Measurements from ENCODE around the gene BOD1. TPM values are rescaled to one million over a fixed set of nuclear protein-coding genes. Genes with fewer than 3 reads are reported as not detected.
A peak's percentile ranks its signal among the peaks of the same experiment; 100 is the strongest.

Gene BOD1
- total RNA-seq, 3 donors from 2014 or later: 22.1 to 38.3 (median 25.9) TPM

DNA sequence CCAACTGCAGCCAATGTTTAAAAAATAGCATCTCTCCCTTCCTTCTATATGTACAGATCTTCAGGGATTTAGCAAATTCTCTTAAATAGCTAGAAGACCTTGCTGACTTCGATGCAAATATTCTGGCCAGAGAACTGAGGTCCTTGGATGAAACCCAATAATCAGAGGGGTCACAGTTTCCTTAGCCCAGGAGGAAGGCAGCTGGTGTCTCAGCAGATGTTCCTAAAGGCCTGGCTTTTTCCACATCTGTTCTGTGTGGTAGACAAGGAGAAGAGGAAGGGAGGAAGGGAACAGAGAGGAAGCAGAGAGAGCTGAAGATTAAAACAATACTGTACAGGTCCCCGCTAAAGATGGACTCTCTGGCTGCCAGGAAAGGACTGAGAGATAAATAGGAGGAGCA lies 33.1 kb downstream of the BOD1 start:
- peaks cover 24% of the 10 kb centered on the region for H3K9me3 ChIP-seq
- TF ChIP-seq CTCF (IDR thresholded peaks at IDR 0.05): no peak
- intact Hi-C loops (cut with DNase I, micrococcal nuclease): no loop called here
- H3K4me1 ChIP-seq (ENCODE audit: low read depth): no peaks in the 10 kb centered on the region
- H3K4me3 ChIP-seq: no peak overlapping the region
- ATAC-seq (no peak), DNase-seq (no peak)
- H3K36me3 ChIP-seq (ENCODE audit: low read depth): no peaks in the 10 kb centered on the region

- Histone ChIP-seq H3K9me3 (peaks cover 24% of the 10 kb centered on the region), H3K4me1 (ENCODE audit: low read depth) (no peaks in the 10 kb centered on the region), H3K4me3 (no peak overlapping the region), H3K36me3 (ENCODE audit: low read depth) (no peaks in the 10 kb centered on the region)
- DNase-seq: no peak
- no peak for TF ChIP-seq CTCF (IDR thresholded peaks at IDR 0.05)
- no peak for ATAC-seq
- intact Hi-C loops (cut with DNase I, micrococcal nuclease): no loop called here
Measured at GRCh38 chr5:173582216-173583111, 34.0 kb downstream of the BOD1 start.

GRCh38 chr5:173581408-173582215 lies 34.8 kb downstream of the BOD1 start:
- intact Hi-C loops (cut with DNase I, micrococcal nuclease): no loop called here
- no peak for ATAC-seq
- TF ChIP-seq CTCF (IDR thresholded peaks at IDR 0.05): peak; percentile 41
- Histone ChIP-seq H3K36me3 (ENCODE audit: low read depth) (no peaks in the 10 kb centered on the region), H3K9me3 (peaks cover 18% of the 10 kb centered on the region), H3K4me3 (no peak overlapping the region), H3K4me1 (ENCODE audit: low read depth) (no peaks in the 10 kb centered on the region)
- DNase-seq: peak in 2 of 3 donors; percentile 31 to 46

DNA sequence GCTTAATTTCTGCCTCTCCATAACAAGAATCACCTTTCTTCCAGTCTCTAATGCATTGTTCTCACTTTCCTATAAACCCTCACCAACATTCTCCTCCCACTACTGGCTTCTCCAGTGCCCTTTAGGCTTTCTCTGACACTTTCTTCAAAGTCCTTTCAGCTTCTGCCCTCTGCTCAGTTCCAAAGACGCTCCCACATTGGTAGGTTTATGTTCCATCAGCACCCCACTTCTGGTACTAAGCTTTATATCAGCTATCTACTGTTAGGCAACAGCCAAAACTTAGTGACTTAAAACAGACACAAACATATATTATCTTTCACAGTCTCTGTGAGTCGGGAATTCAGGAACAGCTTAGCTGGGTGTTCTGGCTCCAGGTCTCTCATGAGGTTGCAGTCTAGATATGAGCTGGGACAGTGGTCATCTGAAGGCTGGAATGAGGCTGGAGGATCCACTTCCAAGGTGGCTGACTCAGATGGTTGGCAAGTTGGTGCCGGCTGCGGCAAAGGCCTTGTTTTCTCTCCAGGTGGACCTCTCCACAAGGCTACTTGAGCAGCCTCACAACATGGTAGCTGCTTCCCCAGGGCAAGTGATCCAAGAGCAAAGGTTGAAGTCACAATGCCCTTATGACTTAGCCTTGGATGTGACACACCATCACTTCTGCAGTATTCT lies 37.4 kb downstream of the BOD1 start:
- TF ChIP-seq CTCF (IDR thresholded peaks at IDR 0.05): no peak
- Histone ChIP-seq H3K36me3 (ENCODE audit: low read depth) (no peaks in the 10 kb centered on the region), H3K4me3 (no peak overlapping the region), H3K9me3 (peaks cover 7% of the 10 kb centered on the region), H3K4me1 (ENCODE audit: low read depth) (no peaks in the 10 kb centered on the region)
- intact Hi-C loops (cut with DNase I, micrococcal nuclease): no loop called here
- ATAC-seq (no peak), DNase-seq (no peak)

DNA sequence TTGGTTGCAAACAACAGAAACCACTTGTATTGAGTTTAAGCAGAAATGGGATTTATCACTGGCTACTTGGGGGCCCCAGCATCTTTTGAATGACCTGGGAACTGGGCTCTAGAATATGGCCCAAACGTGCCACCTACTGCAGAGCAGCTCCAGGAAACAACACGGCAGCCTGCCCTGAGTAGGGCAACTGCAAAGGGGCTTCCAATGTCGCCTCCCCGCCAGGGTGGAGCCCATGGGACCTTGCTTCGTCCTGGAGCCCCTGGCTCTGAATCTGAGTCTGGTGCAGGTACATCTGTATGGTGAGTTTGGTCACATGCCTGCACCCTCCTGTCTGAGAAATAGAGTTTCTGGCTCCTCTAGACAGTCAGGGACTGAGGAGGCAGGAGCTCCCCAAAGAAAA lies 38.6 kb downstream of the BOD1 start:
- peaks cover 7% of the 10 kb centered on the region for H3K9me3 ChIP-seq
- no peak for ATAC-seq
- no peak overlapping the region for H3K4me3 ChIP-seq
- no peaks in the 10 kb centered on the region for H3K4me1 ChIP-seq (ENCODE audit: low read depth)
- H3K36me3 ChIP-seq (ENCODE audit: low read depth): no peaks in the 10 kb centered on the region
- intact Hi-C loops (cut with DNase I, micrococcal nuclease): no loop called here
- DNase-seq: no peak
- no peak for TF ChIP-seq CTCF (IDR thresholded peaks at IDR 0.05)

All from mucosa of descending colon (tissue), 3 donors.